Spinal cord (tissue), 10 donors: ENCODE measurements around the gene ENO2. TPM values are rescaled to one million over a fixed set of nuclear protein-coding genes. Genes with fewer than 3 reads are reported as not detected.
"Not testable (repeated sequence)": the region's sequence is repeated elsewhere in the genome, so short reads cannot be mapped to it uniquely, and the experiment has no call there.

Experiments
- DNase-seq, 6 donors: peaks; one replicate each; pipeline versions ENCODE4 v3.0.0 to v3.0.0-alpha.2; 2013 to 2015; ENCODE audit warnings: low spot score in 6 of 6, low read depth in 4 of 6
- H3K27ac ChIP-seq: one replicate; pipeline ENCODE4 v1.5.1; 2013; ENCODE audit warnings: low read depth, low read length, control low read depth
- H3K27me3 ChIP-seq: one replicate; pipeline ENCODE4 v1.6.1; 2013; ENCODE audit warnings: low read length; ENCODE audit not compliant: control insufficient read depth, insufficient read depth
- H3K36me3 ChIP-seq: one replicate; pipeline ENCODE4 v1.6.1; 2013; ENCODE audit warnings: low read length; ENCODE audit not compliant: control insufficient read depth, insufficient read depth
- H3K4me1 ChIP-seq: one replicate; pipeline ENCODE4 v1.6.1; 2013; ENCODE audit warnings: low read length; ENCODE audit not compliant: control insufficient read depth, insufficient read depth
- H3K4me3 ChIP-seq: one replicate; pipeline ENCODE4 v1.5.1; 2013; ENCODE audit warnings: low read depth, low read length, control low read depth
- H3K9me3 ChIP-seq: one replicate; pipeline ENCODE4 v1.6.1; 2013; ENCODE audit warnings: low read length; ENCODE audit not compliant: control insufficient read depth, insufficient read depth
- WGBS: methylation state at CpG from one replicate; pipeline ENCODE4 v1.1.5; 2013; ENCODE audit warnings: missing lambda C conversion rate; ENCODE audit not compliant: insufficient coverage; 5-methylcytosine and 5-hydroxymethylcytosine counted together
- polyA plus RNA-seq, 2 donors: library from polyadenylated mRNA; unstranded; fragments of 120-200 nt; gene quantifications; one replicate each; pipeline ENCODE4 v1.2.1, GENCODE V29; 2013; ENCODE audit not compliant: insufficient read length in 2 of 2
- total RNA-seq, 2 donors: library from RNA; depleted of rRNA in 1 of 2; stranded (reverse); fragments of 120-200 nt in 1 of 2; fragments of >200 nt in 1 of 2; gene quantifications; one replicate each; pipeline versions ENCODE4 v1.2.3 to v1.2.4, GENCODE V29; 2013 to 2014
- donor health status: healthy.

ENO2 gene
- total and polyA plus RNA-seq, 4 donors: 118 to 640 (median 461) TPM

DNA sequence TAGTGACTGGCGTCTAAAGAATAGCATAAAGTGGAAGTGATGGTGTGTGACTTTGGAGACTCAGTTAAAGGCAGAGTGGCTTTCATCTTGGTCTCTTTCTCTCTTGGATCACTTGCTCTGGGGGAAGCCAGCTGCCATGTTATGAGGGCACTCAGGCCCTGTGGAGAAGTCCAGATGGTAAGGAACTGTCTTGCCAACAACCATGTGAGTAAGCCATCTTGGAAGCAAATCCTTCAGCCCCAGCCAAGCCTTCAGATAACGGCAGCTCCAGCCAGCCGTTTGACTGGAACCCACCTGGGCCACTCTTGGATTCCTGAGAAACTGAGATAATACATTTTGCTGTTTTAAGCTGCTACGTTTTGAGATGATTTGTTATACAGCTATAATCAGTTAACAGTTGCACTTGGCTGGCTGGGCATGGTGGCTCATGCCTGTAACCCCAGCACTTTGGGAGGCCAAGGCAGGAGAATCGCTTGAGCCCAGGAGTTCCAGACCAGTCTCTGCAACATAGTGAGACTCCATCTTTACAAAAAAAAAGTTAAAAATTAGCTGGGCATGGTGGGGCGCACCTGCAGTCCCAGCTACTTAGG, 17.4 kb upstream of the ENO2 start:
- Histone ChIP-seq H3K27ac (no peak overlapping the region), H3K27me3 (no peaks in the 10 kb centered on the region), H3K4me3 (no peak overlapping the region), H3K4me1 (peaks cover 13% of the 10 kb centered on the region), H3K36me3 (no peaks in the 10 kb centered on the region), H3K9me3 (no peaks in the 10 kb centered on the region)
- DNase-seq: peak in 1 of 6 donors; percentile 49
- WGBS: 61% methylated on average over 3 of the region's 6 CpGs

DNA sequence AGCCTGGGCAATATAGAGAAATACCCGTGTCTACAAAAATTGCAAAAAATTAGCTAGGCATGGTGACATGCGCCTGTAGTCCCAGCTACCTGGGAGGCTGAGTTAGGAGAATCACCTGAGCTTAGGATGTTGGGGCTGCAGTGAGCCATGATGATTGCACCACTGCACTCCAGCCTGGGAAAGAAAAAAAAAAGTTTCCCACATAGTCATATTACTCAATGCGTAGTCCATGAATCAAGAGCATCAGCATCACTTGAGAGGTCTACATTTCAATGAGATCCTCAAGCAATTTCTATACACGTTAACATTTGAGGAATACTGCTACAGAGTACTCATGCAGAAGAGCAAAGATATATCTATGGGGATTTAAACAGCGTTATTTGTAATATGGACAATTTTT, 15.0 kb upstream of the ENO2 start:
- peak overlapping the region; percentile 84 for H3K27ac ChIP-seq

DNA sequence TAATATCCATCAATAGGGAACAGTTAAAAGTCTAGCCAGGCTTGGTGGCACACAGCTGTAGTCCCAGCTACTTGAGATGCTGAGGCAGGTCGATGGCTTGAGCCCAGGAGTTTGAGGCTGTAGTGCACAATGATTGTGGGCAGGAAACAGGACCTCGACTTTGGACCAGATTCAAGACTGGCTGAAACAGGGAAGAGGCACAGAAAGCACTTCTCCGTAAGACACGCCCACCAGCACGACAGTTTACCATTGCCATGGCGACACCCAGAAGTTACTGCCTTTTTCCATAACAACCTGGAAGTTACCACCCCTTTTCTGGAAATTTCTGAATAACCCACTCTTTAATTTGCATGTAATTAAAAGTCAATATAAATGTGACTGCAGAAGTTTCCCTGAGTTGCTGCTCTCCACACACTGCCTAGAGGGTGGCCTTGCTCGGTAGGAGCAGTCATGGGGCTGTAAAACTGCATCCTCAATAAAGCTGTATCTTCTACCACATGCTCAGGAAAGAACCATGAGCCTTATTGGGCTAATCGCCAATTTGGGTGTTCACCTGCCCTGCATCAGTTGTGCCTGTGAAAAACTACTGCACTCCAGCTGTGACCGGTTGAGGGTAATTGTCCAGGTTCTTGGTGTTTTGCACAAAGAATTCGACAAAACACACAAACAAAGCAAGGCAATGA, 14.4 kb upstream of the ENO2 start:
- Histone ChIP-seq H3K36me3 (no peaks in the 10 kb centered on the region), H3K9me3 (no peaks in the 10 kb centered on the region), H3K27ac (peak overlapping the region; percentile 84), H3K4me3 (no peak overlapping the region), H3K27me3 (no peaks in the 10 kb centered on the region), H3K4me1 (peaks cover 15% of the 10 kb centered on the region)
- 27% methylated on average over 5 of the region's 10 CpGs for WGBS
- peak in 3 of 6 donors; percentile 75 to 87 (median 82) for DNase-seq

More for the DNA sequence above, 15.0 kb upstream of the ENO2 start:
- WGBS: 100% methylated on average over 1 of the region's 5 CpGs
- Histone ChIP-seq H3K4me1 (peaks cover 13% of the 10 kb centered on the region), H3K27me3 (no peaks in the 10 kb centered on the region), H3K9me3 (no peaks in the 10 kb centered on the region), H3K36me3 (no peaks in the 10 kb centered on the region), H3K4me3 (no peak overlapping the region)
- no peak for DNase-seq

DNA sequence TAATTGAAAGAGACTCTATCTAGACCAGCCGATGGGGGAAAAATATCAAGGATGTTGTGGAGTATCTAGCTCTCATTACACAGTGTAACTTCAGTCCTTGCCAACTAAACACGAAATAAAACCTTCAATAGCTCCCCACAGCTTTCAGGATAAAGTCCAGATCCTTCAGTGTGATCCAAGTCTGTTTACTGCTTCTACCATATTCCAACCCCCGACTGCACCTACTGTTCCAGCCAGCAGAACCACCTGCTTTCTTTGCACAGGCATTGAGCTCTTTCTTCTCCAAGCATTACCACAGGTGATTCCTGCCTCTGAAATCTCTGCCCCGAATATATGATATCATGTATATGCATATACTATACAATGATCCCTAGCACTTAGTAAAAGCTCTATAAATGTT, 11.9 kb upstream of the ENO2 start:
- Histone ChIP-seq H3K36me3 (peaks cover 2% of the 10 kb centered on the region), H3K27me3 (no peaks in the 10 kb centered on the region), H3K4me1 (peaks cover 22% of the 10 kb centered on the region), H3K9me3 (no peaks in the 10 kb centered on the region), H3K4me3 (no peak overlapping the region), H3K27ac (no peak overlapping the region)
- 67% methylated on average over 1 of the region's 4 CpGs for WGBS
- no peak for DNase-seq

DNA sequence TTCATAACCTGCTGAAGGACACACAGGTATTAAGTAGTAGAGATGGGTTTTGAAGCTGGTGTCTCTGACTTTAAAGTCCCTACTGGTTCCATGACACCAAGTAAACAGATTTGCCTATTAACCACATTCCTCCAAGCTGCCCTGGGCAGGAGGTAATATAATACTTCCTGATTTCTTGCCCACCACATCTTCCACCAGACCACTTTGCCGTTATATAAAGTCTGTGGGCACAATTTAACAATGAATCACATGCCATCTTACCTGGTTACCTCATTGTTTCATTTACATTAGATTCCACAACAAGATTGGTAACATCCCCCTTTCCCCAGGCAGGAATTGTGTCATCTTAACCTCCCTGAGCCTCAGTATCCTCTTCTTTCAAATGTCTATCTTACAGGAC, 10.7 kb upstream of the ENO2 start:
- DNase-seq: no peak
- Histone ChIP-seq H3K9me3 (no peaks in the 10 kb centered on the region), H3K4me1 (peaks cover 22% of the 10 kb centered on the region), H3K4me3 (no peak overlapping the region), H3K27me3 (no peaks in the 10 kb centered on the region), H3K36me3 (peaks cover 5% of the 10 kb centered on the region), H3K27ac (no peak overlapping the region)
- WGBS: 64% methylated on average over 1 of the region's 1 CpG

DNA sequence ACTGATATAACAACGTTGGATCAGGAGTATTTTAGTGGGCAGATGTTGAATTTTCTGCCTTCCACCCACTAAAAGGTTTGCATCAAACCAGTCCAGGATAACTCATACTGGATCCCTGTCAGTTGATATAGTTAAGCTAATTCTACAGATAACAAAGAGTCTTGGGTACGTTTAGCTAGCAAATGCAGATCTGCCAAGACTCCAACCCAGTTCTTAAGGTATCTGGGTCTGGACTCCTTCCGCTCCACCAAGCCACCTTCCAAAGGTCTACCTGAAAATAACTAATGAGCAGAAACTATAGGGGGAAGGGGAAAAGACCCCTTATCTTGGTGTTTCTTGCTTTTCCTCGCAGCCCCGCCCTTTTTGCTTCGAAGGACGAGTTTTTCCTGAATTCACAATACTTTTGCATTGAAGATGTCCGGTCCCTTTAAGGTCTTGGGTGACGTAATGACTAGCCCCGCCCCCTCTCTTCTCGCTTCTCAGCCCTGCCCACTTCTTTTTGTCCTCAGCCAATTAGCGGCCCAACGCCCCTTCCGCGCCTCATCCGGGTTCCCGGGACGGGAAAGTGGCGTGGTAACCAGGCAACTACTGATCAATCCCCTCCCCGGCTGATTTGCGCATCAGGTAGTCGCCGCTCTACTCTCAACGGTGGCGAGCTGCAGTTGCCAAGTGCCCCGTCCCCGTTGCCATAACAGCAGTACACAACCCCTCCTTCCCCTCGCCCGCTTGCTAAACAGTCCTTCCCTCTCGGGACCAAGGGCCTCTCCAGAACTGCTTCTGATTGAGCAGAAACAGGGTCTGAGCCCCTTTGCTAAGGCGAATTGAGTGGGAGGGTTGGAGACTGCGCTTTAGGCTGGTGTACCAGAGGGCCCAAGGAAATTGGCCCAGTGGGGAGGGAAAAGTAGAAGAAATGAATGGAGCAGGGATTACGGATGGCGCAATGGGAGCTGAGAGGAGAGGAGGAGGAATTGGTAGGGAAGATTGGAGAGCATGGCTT, 9.8 kb upstream of the ENO2 start, which contains the start of gene LRRC23:
Gene LRRC23 (plus strand): TSS at position 543 of the 997 bp plus-strand sequence. CDS start 812 bp downstream, outside the sequence.
- peaks cover 16% of the 10 kb centered on the region for H3K4me1 ChIP-seq

DNA sequence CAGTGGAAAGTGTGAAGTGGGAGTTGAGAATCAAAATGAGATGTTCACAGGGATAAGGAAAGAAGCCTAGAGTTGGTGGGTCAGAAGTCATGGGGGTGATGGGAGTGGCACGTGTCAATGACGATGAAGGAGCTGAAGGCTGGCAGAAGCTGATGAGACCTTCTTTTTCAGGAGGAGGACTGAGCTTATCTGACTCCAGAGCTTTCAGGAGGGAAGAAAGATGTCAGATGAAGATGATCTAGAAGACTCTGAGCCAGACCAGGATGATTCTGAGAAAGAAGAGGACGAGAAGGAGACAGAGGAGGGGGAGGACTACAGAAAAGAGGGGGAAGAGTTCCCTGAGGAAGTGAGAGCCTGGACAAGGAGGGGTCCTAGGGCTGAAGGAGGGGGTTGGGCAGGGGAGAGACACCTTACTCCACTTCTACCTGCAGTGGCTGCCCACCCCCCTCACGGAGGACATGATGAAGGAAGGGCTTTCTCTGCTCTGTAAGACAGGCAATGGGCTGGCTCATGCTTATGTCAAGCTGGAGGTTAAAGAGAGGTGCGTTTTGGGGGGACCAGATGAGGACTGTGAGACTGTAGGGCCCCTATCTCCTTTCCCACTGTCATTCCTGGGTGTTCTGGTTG, 8.9 kb upstream of the ENO2 start:
- Histone ChIP-seq H3K36me3 (peaks cover 5% of the 10 kb centered on the region), H3K4me3 (peak overlapping the region; percentile 82), H3K27ac (peak overlapping the region; percentile 89), H3K27me3 (no peaks in the 10 kb centered on the region), H3K4me1 (peaks cover 10% of the 10 kb centered on the region), H3K9me3 (no peaks in the 10 kb centered on the region)
- no peak for DNase-seq
- WGBS: 41% methylated on average over 3 of the region's 5 CpGs

More for the DNA sequence above, 9.8 kb upstream of the ENO2 start, which contains the start of gene LRRC23:
- peak; percentile 93 to 100 (median 98) for DNase-seq
- Histone ChIP-seq H3K27me3 (no peaks in the 10 kb centered on the region), H3K36me3 (peaks cover 5% of the 10 kb centered on the region), H3K9me3 (no peaks in the 10 kb centered on the region), H3K27ac (peak within 1 kb of the TSS; percentile 89), H3K4me3 (peak within 1 kb of the TSS; percentile 82)
- under 1% methylated on average over 29 of the region's 34 CpGs for WGBS

DNA sequence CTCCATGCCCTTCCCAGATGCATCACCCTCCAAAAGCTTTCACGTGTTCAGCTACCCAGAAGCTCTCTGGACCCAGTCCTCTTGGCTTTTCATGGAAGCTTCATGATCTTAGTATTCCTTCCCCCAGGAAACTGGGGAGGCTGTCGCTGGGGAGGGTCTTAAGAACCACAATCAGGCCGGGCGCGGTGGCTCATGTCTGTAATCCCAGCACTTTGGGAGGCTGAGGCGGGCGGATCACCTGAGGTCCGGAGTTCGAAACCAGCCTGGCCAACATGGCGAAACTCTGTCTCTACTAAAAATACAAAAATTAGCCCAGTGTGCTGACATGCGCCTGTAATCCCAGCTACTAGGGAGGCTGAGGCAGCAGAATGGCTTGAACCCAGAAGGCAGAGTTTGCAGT, 6.2 kb upstream of the ENO2 start:
- H3K4me1 ChIP-seq: peaks cover 18% of the 10 kb centered on the region
- not testable (repeated sequence) for H3K27me3 ChIP-seq, DNase-seq, H3K36me3 ChIP-seq, H3K9me3 ChIP-seq, H3K27ac ChIP-seq, H3K4me3 ChIP-seq
- 97% methylated on average over 6 of the region's 11 CpGs for WGBS
